Neural crest cell (in vitro differentiated cells): ENCODE data around the gene RSBN1L. TPM values are rescaled to one million over a fixed set of nuclear protein-coding genes. Genes with fewer than 3 reads are reported as not detected.

Experiments
- DNase-seq: peaks from one replicate; pipeline ENCODE4 v3.0.0; 2021; ENCODE audit warnings: low read depth, mixed read lengths, low spot score
- H3K27ac Mint-ChIP-seq: one replicate; pipeline ENCODE4 v1.8.0; 2021; ENCODE audit warnings: mild to moderate bottlenecking, mixed read lengths; ENCODE audit not compliant: unreplicated experiment
- H3K27me3 Mint-ChIP-seq: 2 replicates; pipeline ENCODE4 v1.8.0; 2021; ENCODE audit warnings: low read depth, mild to moderate bottlenecking, mixed read lengths
- H3K36me3 Mint-ChIP-seq: 2 replicates; pipeline ENCODE4 v1.8.0; 2021; ENCODE audit warnings: low read depth, mild to moderate bottlenecking, mixed read lengths
- H3K4me1 Mint-ChIP-seq: 2 replicates; pipeline ENCODE4 v1.8.0; 2021; ENCODE audit warnings: mixed read lengths
- H3K4me3 Mint-ChIP-seq: one replicate; pipeline ENCODE4 v1.8.0; 2021; ENCODE audit warnings: mild to moderate bottlenecking, mixed read lengths
- H3K9me3 Mint-ChIP-seq: 2 replicates; pipeline ENCODE4 v1.8.0; 2021; ENCODE audit warnings: mixed read lengths
- total RNA-seq: library from RNA; stranded (reverse); gene quantifications from 2 replicates; pipeline ENCODE4 v1.2.1, GENCODE V29; 2021
- TF ChIP-seq, protein P1 (sequence below): fragments of 200-600 bp; sonication (generic); conservative IDR thresholded peaks from 2 replicates; pipeline ENCODE4 v1.5.0; 2021; ENCODE audit warnings: antibody characterized with exemption, mild to moderate bottlenecking

RSBN1L gene
- total RNA-seq, 1 donor from 2014 or later: 23.6 TPM

DNA sequence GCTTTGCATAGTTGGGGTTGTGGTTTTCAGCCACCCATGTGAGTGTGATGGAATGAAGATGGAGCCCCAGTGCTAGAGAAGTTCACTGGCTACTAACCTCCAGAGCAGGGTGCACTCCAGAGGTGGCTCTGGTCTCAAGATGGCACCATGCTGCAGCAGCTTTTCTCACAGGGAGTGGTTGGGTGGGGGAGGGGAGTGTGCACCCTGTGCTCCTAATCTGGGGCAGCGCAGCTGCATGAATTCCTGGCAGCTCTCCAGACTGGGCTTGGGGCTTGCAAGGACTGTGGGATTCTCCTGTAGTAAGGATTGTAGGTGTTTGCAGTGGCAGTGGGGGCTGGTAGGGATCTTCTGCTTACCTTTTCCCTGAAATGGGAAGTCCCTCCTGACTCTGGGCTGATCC is 126.0 kb downstream of the RSBN1L start:
- TF ChIP-seq, protein P1, sequence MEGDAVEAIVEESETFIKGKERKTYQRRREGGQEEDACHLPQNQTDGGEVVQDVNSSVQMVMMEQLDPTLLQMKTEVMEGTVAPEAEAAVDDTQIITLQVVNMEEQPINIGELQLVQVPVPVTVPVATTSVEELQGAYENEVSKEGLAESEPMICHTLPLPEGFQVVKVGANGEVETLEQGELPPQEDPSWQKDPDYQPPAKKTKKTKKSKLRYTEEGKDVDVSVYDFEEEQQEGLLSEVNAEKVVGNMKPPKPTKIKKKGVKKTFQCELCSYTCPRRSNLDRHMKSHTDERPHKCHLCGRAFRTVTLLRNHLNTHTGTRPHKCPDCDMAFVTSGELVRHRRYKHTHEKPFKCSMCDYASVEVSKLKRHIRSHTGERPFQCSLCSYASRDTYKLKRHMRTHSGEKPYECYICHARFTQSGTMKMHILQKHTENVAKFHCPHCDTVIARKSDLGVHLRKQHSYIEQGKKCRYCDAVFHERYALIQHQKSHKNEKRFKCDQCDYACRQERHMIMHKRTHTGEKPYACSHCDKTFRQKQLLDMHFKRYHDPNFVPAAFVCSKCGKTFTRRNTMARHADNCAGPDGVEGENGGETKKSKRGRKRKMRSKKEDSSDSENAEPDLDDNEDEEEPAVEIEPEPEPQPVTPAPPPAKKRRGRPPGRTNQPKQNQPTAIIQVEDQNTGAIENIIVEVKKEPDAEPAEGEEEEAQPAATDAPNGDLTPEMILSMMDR: no peak
- Mint-ChIP-seq H3K27ac (no peak overlapping the region), H3K27me3 (no peaks in the 10 kb centered on the region), H3K4me3 (no peak overlapping the region), H3K4me1 (no peaks in the 10 kb centered on the region), H3K36me3 (peaks cover 68% of the 10 kb centered on the region), H3K9me3 (peaks cover 33% of the 10 kb centered on the region)
- DNase-seq: no peak

DNA sequence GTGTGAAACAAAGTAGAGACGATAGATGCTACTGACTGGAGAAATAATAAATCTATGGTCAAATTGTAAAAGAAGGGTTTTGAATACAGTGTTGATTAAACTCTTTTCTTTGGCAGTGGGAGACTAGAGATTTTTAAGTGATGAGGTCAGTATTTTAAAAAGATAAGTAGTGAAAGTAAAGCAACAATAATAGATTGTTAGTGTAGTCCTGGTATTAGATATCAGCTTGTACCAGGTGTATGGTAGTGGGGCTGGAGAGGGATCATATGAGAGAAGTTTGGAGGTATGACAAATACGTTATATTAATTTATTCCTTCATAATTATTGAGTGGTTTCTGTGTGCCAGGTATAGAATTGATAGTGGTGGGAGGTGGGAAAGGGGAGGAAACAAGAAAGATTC is 127.5 kb downstream of the RSBN1L start:
- DNase-seq: no peak
- Mint-ChIP-seq H3K27ac (no peak overlapping the region), H3K4me3 (no peak overlapping the region), H3K27me3 (no peaks in the 10 kb centered on the region), H3K36me3 (peaks cover 56% of the 10 kb centered on the region), H3K9me3 (peaks cover 33% of the 10 kb centered on the region), H3K4me1 (no peaks in the 10 kb centered on the region)
- TF ChIP-seq, protein P1: no peak

DNA sequence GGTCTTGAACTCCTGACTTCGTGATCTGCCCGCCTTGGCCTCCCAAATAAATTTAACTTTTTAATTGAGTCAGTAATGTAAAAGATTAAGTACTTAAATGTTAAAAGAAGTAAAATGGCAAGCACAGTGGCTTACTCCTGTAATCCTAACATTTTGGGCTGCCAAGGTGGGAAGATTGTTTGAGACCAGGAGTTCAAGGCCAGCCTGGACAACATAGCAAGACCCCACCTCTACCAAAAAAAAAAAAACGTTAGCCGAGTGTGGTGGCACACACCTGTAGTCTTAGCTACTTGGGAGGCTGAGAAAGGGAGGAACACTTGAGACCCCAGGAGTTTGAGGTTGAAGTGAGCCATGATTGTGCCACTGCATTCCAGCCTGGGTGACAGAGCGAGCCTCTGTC is 128.4 kb downstream of the RSBN1L start:
- Mint-ChIP-seq H3K4me1 (no peaks in the 10 kb centered on the region), H3K4me3 (no peak overlapping the region), H3K27ac (no peak overlapping the region), H3K27me3 (no peaks in the 10 kb centered on the region), H3K36me3 (peaks cover 48% of the 10 kb centered on the region), H3K9me3 (peaks cover 28% of the 10 kb centered on the region)
- TF ChIP-seq, protein P1: no peak
- no peak for DNase-seq

DNA sequence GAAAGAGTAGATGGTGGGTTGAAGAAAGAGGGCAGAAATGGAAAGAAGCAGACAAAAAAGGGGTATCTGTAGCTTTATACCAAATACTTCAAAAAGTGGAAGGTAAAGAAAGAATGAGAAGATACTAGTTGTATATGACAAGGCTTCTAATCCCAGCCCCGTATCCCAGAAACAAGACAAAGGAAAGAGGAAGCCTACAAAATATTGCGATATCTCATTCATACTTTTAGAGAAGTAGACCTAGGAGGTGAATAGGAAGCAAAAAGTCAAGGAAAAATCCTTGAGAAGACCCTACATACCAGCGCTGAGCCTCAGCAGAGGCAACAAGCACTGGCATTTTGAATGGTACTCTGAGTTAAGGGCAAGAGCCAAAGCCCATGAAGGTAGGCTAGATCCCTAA is 128.9 kb downstream of the RSBN1L start:
- Mint-ChIP-seq H3K4me1 (no peaks in the 10 kb centered on the region), H3K36me3 (peaks cover 43% of the 10 kb centered on the region), H3K27ac (no peak overlapping the region), H3K27me3 (no peaks in the 10 kb centered on the region), H3K4me3 (no peak overlapping the region), H3K9me3 (peaks cover 25% of the 10 kb centered on the region)
- DNase-seq: no peak
- TF ChIP-seq, protein P1: no peak

DNA sequence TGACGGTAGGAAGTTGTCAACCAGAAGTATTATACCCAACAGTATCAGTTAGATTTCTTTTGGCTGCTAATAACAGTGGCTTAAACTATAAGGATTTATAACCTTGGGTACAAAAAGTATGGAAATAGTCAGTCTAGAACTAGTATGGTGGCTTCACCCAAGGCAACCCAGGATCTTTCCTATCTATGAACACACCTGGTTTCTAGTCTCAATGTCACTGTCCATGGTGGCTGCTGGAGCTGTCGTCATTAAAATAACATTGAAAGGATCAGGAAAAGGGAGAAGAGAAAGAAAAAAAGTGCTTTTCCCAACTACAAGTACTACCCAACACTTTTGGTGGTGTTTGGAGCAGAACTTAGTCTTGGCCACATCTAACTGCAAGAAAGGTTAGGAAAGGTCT is 130.0 kb downstream of the RSBN1L start:
- H3K4me1 Mint-ChIP-seq: no peaks in the 10 kb centered on the region
- H3K4me3 Mint-ChIP-seq: no peak overlapping the region
- no peak for DNase-seq
- H3K27me3 Mint-ChIP-seq: no peaks in the 10 kb centered on the region
- H3K36me3 Mint-ChIP-seq: peaks cover 31% of the 10 kb centered on the region
- TF ChIP-seq, protein P1: no peak
- H3K27ac Mint-ChIP-seq: no peak overlapping the region
- peaks cover 18% of the 10 kb centered on the region for H3K9me3 Mint-ChIP-seq

DNA sequence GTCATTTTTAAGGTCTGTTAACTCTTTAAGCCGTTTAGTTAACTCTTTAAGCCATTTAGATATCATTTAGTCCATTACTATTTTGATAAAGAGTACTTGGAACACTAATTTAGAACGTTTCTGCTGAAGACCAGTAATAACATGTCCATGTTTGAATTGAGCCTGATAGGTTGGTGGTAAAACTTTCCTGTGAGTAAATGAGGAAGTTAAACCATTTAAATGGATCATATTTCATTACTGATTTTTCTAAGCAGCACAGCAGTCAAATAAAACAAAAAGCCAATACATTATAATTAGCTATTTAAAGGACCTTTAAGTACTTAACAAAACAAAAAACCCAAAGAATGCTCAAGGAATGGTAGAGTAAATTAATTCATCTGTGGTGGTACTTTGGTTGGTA is 131.7 kb downstream of the RSBN1L start:
- H3K27me3 Mint-ChIP-seq: no peaks in the 10 kb centered on the region
- TF ChIP-seq, protein P1: no peak
- DNase-seq: no peak
- no peak overlapping the region for H3K4me3 Mint-ChIP-seq
- H3K36me3 Mint-ChIP-seq: peaks cover 20% of the 10 kb centered on the region
- no peak overlapping the region for H3K27ac Mint-ChIP-seq
- no peaks in the 10 kb centered on the region for H3K4me1 Mint-ChIP-seq
- H3K9me3 Mint-ChIP-seq: peaks cover 14% of the 10 kb centered on the region
